Psoas muscle (tissue), 8 donors: ENCODE measurements around the gene PSMD1. TPM values are rescaled to one million over a fixed set of nuclear protein-coding genes. Genes with fewer than 3 reads are reported as not detected.

Source experiments
- ATAC-seq, 4 donors: fragments of 200-7000 bp; cut with Tn5 transposase; one replicate each; pipeline ENCODE4 v1.9.1; 2020; ENCODE audit warnings: moderate library complexity in 3 of 4, mild to moderate bottlenecking in 2 of 4
- DNase-seq, 2 donors: peaks; one replicate each; pipeline ENCODE4 v3.0.0-alpha.2; 2020
- H3K27ac ChIP-seq: fragments of 200-600 bp; one replicate; pipeline ENCODE4 v1.8.0; 2022
- H3K27me3 ChIP-seq, 3 donors: fragments of 200-600 bp in 1 of 3; one replicate each; pipeline versions ENCODE4 v1.6.1 to v1.8.0; 2013 to 2022; ENCODE audit warnings: low read length in 2 of 3, mild to moderate bottlenecking in 2 of 3, moderate library complexity in 1 of 3; ENCODE audit not compliant: insufficient read depth in 3 of 3
- H3K36me3 ChIP-seq, 2 donors: fragments of 200-600 bp in 1 of 2; one replicate each; pipeline versions ENCODE4 v1.6.1 to v1.8.0; 2013 to 2022; ENCODE audit warnings: low read depth in 1 of 2, mild to moderate bottlenecking in 1 of 2, moderate library complexity in 1 of 2; ENCODE audit not compliant: insufficient read depth in 1 of 2
- H3K4me1 ChIP-seq: fragments of 200-600 bp; one replicate; pipeline ENCODE4 v1.8.0; 2022
- H3K4me3 ChIP-seq: fragments of 200-600 bp; one replicate; pipeline ENCODE4 v1.8.0; 2022; ENCODE audit warnings: mild to moderate bottlenecking
- H3K9me3 ChIP-seq: fragments of 200-600 bp; one replicate; pipeline ENCODE4 v1.8.0; 2022
- CTCF ChIP-seq: fragments of 200-600 bp; IDR thresholded peaks from one replicate; pipeline ENCODE4 v1.8.0; 2022; ENCODE audit warnings: antibody characterized with exemption
- WGBS, 3 donors: extraction: QIAGEN DNeasy Blood & Tissue Kit; methylation state at CpG; one replicate each; pipeline versions ENCODE4 v1.1.6 to v1.1.7; 2013; 5-methylcytosine and 5-hydroxymethylcytosine counted together
- intact Hi-C, 2 donors: fragments of 100-400 bp; cut with DNase I; formaldehyde crosslinking; loops; one replicate each; pipeline versions ENCODE4 v1.11.0 to v1.14.2; 2022
- polyA plus RNA-seq, 3 donors: library from polyadenylated mRNA; stranded (reverse); fragments of 200-250 nt; gene quantifications; one replicate each; pipeline ENCODE4 v1.2.3, GENCODE V29; 2013
- total RNA-seq, 4 donors: library from RNA; stranded (reverse); fragmentation: NEBNext Ultra II Directional in 2 of 4; extraction: Animal tissue kit (Norgen Biotek cat#: 25700) in 2 of 4; gene quantifications; one replicate each; pipeline versions ENCODE4 v1.2.1 to v1.2.4, GENCODE V29; 2021 to 2023
- donor health status: healthy with polysubstance abuse.
- donor health status: DM: no; HTN: no; CAD: no; lungs with moderate emphysema.
- donor health status: Bipolar disorder and iron deficiency.
- donor health status: healthy.
- donor health status: DM: yes; HTN: yes; CAD: no.
- donor health status: DM: no; HTN: no; CAD: no.
- donor health status: DM: no; HTN: no; CAD: no.
- donor health status: DM: yes; HTN: yes; CAD: no.

Gene PSMD1
- total and polyA plus RNA-seq, 7 donors, result 74.4 to 170 (median 152) TPM

- ATAC-seq (no peak), DNase-seq (no peak)
- no peaks in the 10 kb centered on the region for H3K36me3 ChIP-seq
- 77 to 87% (median 80%) methylated on average over 8 of the region's 8 CpGs for WGBS, 3 donors
- H3K4me1 ChIP-seq, result no peaks in the 10 kb centered on the region
- TF ChIP-seq CTCF, result no peak
- peaks cover 0 to 55% (median 22%) of the 10 kb centered on the region in 3 donors for H3K27me3 ChIP-seq
- no peak overlapping the region for H3K27ac ChIP-seq
- H3K9me3 ChIP-seq, result no peaks in the 10 kb centered on the region
- H3K4me3 ChIP-seq, result no peak overlapping the region
- intact Hi-C loops, result no loop called here
Measured at GRCh38 chr2:231039821-231040364, 16.8 kb upstream of the PSMD1 start.

GRCh38 chr2:231041061-231041689, 15.5 kb upstream of the PSMD1 start:
- no peak for TF ChIP-seq CTCF
- Histone ChIP-seq H3K4me3 (no peak overlapping the region), H3K36me3 (no peaks in the 10 kb centered on the region), H3K27me3 (peaks cover 0 to 45% (median 20%) of the 10 kb centered on the region in 3 donors), H3K27ac (no peak overlapping the region), H3K4me1 (no peaks in the 10 kb centered on the region), H3K9me3 (no peaks in the 10 kb centered on the region)
- intact Hi-C loops, result no loop called here
- WGBS, 3 donors, result 60 to 70% (median 64%) methylated on average over 8 of the region's 8 CpGs
- no peak for DNase-seq
- ATAC-seq, result no peak

GRCh38 chr2:231043796-231044195, 12.9 kb upstream of the PSMD1 start:
- no peak overlapping the region for H3K4me3 ChIP-seq
- H3K27me3 ChIP-seq, result peaks cover 0 to 32% (median 4%) of the 10 kb centered on the region in 3 donors
- no peak for TF ChIP-seq CTCF
- H3K9me3 ChIP-seq, result no peaks in the 10 kb centered on the region
- intact Hi-C loops, result no loop called here
- no peak for ATAC-seq
- WGBS, 3 donors, result 90 to 93% (median 93%) methylated on average over 4 of the region's 4 CpGs
- DNase-seq, result no peak
- H3K36me3 ChIP-seq, result no peaks in the 10 kb centered on the region
- H3K4me1 ChIP-seq, result no peaks in the 10 kb centered on the region
- no peak overlapping the region for H3K27ac ChIP-seq

GRCh38 chr2:231046916-231047273, 9.8 kb upstream of the PSMD1 start:
- Histone ChIP-seq H3K27me3 (peaks cover 0 to 16% (median 2%) of the 10 kb centered on the region in 3 donors), H3K36me3 (no peaks in the 10 kb centered on the region), H3K27ac (no peak overlapping the region), H3K4me1 (no peaks in the 10 kb centered on the region), H3K4me3 (no peak overlapping the region), H3K9me3 (no peaks in the 10 kb centered on the region)
- no peak for TF ChIP-seq CTCF
- DNase-seq (no peak), ATAC-seq (no peak)
- intact Hi-C loops, result no loop called here
- WGBS, 3 donors, result 75 to 77% (median 76%) methylated on average over 5 of the region's 5 CpGs
